Activated CD8-positive, alpha-beta memory T cell treated with anti-CD3 and anti-CD28 coated beads for 4 hours (primary cell): ENCODE results near the gene BAIAP2L2.

Experiments
- DNase-seq, 2 donors: peaks; one replicate each; pipeline ENCODE4 v3.0.0-alpha.2; 2020; ENCODE audit warnings: low read depth in 2 of 2

Gene BAIAP2L2

GRCh38 chr22:38107692-38108515 is 2.6 kb downstream of the BAIAP2L2 start:
- DNase-seq = no peak

- no peak for DNase-seq
These were observed 3.5 kb downstream of the BAIAP2L2 start for GRCh38 chr22:38106814-38107578.

GRCh38 chr22:38104084-38104483 is 6.4 kb downstream of the BAIAP2L2 start:
- no peak for DNase-seq

GRCh38 chr22:38103641-38104040 is 6.8 kb downstream of the BAIAP2L2 start:
- no peak for DNase-seq

- DNase-seq = no peak
These were observed 11.9 kb downstream of the BAIAP2L2 start for GRCh38 chr22:38098410-38099249.

- no peak for DNase-seq
These were observed 12.7 kb downstream of the BAIAP2L2 start for GRCh38 chr22:38097557-38098409.

- DNase-seq = no peak
These were observed 13.4 kb downstream of the BAIAP2L2 start for GRCh38 chr22:38097058-38097457.

GRCh38 chr22:38089474-38089851 is 21.0 kb downstream of the BAIAP2L2 start:
- DNase-seq = no peak

GRCh38 chr22:38088629-38089473 is 21.6 kb downstream of the BAIAP2L2 start:
- DNase-seq = no peak

- no peak for DNase-seq
These were observed 22.6 kb downstream of the BAIAP2L2 start for GRCh38 chr22:38087855-38088254.

- no peak for DNase-seq
These were observed 23.5 kb downstream of the BAIAP2L2 start for GRCh38 chr22:38086942-38087341.

GRCh38 chr22:38086001-38086845 is 24.3 kb downstream of the BAIAP2L2 start:
- no peak for DNase-seq

- no peak for DNase-seq
These were observed 25.0 kb downstream of the BAIAP2L2 start for GRCh38 chr22:38085501-38085900.

- no peak for DNase-seq
These were observed 25.4 kb downstream of the BAIAP2L2 start for GRCh38 chr22:38085056-38085455.

GRCh38 chr22:38083931-38084631 is 26.4 kb downstream of the BAIAP2L2 start, which contains the start of gene SLC16A8:
Gene SLC16A8 (minus strand): TSS chr22:38084184. CDS start chr22:38082873, 1,311 bp downstream.
- DNase-seq = no peak

- no peak for DNase-seq
These were observed 27.3 kb downstream of the BAIAP2L2 start for GRCh38 chr22:38082986-38083710.

GRCh38 chr22:38081941-38082828 is 28.3 kb downstream of the BAIAP2L2 start:
- DNase-seq = no peak
